Breast epithelium (tissue), 4 donors: ENCODE data around the gene FLACC1. TPM values are rescaled to one million over a fixed set of nuclear protein-coding genes. Genes with fewer than 3 reads are reported as not detected.

Experiments used
- DNase-seq, 2 donors: peaks; one replicate each; pipeline ENCODE4 v3.0.0-alpha.2; 2019; ENCODE audit warnings: low spot score in 2 of 2
- H3K27ac ChIP-seq, 2 donors: fragments of 200-600 bp; sonication (generic) in 1 of 2; one replicate each; pipeline ENCODE4 v1.5.1; 2016 to 2019; ENCODE audit warnings: mild to moderate bottlenecking in 1 of 2
- H3K27me3 ChIP-seq, 2 donors: fragments of 200-600 bp; sonication (generic) in 1 of 2; one replicate each; pipeline versions ENCODE4 v1.5.1 to v1.6.0; 2017 to 2019; ENCODE audit warnings: control low read depth in 1 of 2, mild to moderate bottlenecking in 1 of 2
- H3K36me3 ChIP-seq: fragments of 200-600 bp; one replicate; pipeline ENCODE4 v1.5.1; 2019
- H3K4me1 ChIP-seq, 2 donors: fragments of 200-600 bp; sonication (generic); one replicate each; pipeline ENCODE4 v1.5.1; 2016 to 2019; ENCODE audit warnings: control low read depth in 1 of 2
- H3K4me3 ChIP-seq, 3 donors: fragments of 200-600 bp; sonication (generic); 1 replicate in 2 of 3; 2 replicates in 1 of 3; pipeline ENCODE4 v1.5.1; 2016 to 2019; ENCODE audit warnings: mild to moderate bottlenecking in 3 of 3, moderate library complexity in 2 of 3
- H3K9me3 ChIP-seq, 2 donors: fragments of 200-600 bp; sonication (generic) in 1 of 2; one replicate each; pipeline ENCODE4 v1.5.1; 2016 to 2019; ENCODE audit warnings: control low read depth in 1 of 2
- POLR2A ChIP-seq: fragments of 450-650 bp; IDR thresholded peaks from one replicate; pipeline ENCODE4 v1.6.1; 2016; ENCODE audit warnings: antibody characterized with exemption, mild to moderate bottlenecking, moderate library complexity
- POLR2AphosphoS5 ChIP-seq, 3 donors: sonication (generic); formaldehyde crosslinking; IDR thresholded peaks; one replicate each; pipeline ENCODE4 v1.6.1; 2017; ENCODE audit warnings: antibody characterized with exemption in 3 of 3
- intact Hi-C: fragments of 100-400 bp; cut with DNase I; formaldehyde crosslinking; loops from one replicate; pipeline ENCODE4 v1.15.1; 2023; ENCODE audit warnings: low total_unique reads
- total RNA-seq, 3 donors: library from RNA; depleted of rRNA; stranded (reverse); fragments of >200 nt; gene quantifications; one replicate each; pipeline ENCODE4 v1.1.0, GENCODE V29; 2016
- TF ChIP-seq, protein P1 (sequence below), 3 donors: fragments of 450-650 bp; IDR thresholded peaks; one replicate each; pipeline ENCODE4 v1.5.1; 2016 to 2017; ENCODE audit warnings: antibody characterized with exemption in 3 of 3, mild to moderate bottlenecking in 3 of 3, moderate library complexity in 3 of 3

Gene FLACC1
- total RNA-seq, 3 donors from 2014 or later, result 1.2 to 2.9 (median 1.6) TPM

- TF ChIP-seq, protein P1, sequence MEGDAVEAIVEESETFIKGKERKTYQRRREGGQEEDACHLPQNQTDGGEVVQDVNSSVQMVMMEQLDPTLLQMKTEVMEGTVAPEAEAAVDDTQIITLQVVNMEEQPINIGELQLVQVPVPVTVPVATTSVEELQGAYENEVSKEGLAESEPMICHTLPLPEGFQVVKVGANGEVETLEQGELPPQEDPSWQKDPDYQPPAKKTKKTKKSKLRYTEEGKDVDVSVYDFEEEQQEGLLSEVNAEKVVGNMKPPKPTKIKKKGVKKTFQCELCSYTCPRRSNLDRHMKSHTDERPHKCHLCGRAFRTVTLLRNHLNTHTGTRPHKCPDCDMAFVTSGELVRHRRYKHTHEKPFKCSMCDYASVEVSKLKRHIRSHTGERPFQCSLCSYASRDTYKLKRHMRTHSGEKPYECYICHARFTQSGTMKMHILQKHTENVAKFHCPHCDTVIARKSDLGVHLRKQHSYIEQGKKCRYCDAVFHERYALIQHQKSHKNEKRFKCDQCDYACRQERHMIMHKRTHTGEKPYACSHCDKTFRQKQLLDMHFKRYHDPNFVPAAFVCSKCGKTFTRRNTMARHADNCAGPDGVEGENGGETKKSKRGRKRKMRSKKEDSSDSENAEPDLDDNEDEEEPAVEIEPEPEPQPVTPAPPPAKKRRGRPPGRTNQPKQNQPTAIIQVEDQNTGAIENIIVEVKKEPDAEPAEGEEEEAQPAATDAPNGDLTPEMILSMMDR (IDR thresholded peaks at IDR 0.05), result no peak
- intact Hi-C loops, result no loop called here
- Histone ChIP-seq H3K9me3 (peaks cover 17 to 41% of the 10 kb centered on the region in 2 donors), H3K36me3 (no peaks in the 10 kb centered on the region), H3K27ac (no peak overlapping the region), H3K27me3 (no peaks in the 10 kb centered on the region), H3K4me3 (no peak overlapping the region), H3K4me1 (no peaks in the 10 kb centered on the region)
- no peak for DNase-seq
Observed at GRCh38 chr2:201327678-201328077, 29.5 kb downstream of the FLACC1 start.

- DNase-seq, result no peak
- Histone ChIP-seq H3K27ac (no peak overlapping the region), H3K4me1 (no peaks in the 10 kb centered on the region), H3K4me3 (no peak overlapping the region), H3K36me3 (no peaks in the 10 kb centered on the region), H3K9me3 (peaks cover 27 to 47% of the 10 kb centered on the region in 2 donors), H3K27me3 (no peaks in the 10 kb centered on the region)
- TF ChIP-seq POLR2AphosphoS5 (IDR thresholded peaks at IDR 0.05) (no peak), POLR2A (no peak)
- TF ChIP-seq, protein P1 (IDR thresholded peaks at IDR 0.05), result no peak
- intact Hi-C loops, result no loop called here
Observed at GRCh38 chr2:201322772-201323171, 34.4 kb downstream of the FLACC1 start.

- no peak overlapping the region for H3K27ac ChIP-seq
- no peaks in the 10 kb centered on the region for H3K27me3 ChIP-seq
- no peaks in the 10 kb centered on the region for H3K36me3 ChIP-seq
- H3K4me3 ChIP-seq, result no peak overlapping the region
- no peaks in the 10 kb centered on the region for H3K4me1 ChIP-seq
- H3K9me3 ChIP-seq, result peaks cover 20 to 33% of the 10 kb centered on the region in 2 donors
- intact Hi-C loops, result no loop called here
- DNase-seq, result no peak
- TF ChIP-seq, protein P1 (IDR thresholded peaks at IDR 0.05), result no peak
- TF ChIP-seq POLR2A (no peak), POLR2AphosphoS5 (IDR thresholded peaks at IDR 0.05) (no peak)
Observed at GRCh38 chr2:201320701-201321100, 36.4 kb downstream of the FLACC1 start.

- no peaks in the 10 kb centered on the region for H3K36me3 ChIP-seq
- H3K9me3 ChIP-seq, result peaks cover 17 to 29% of the 10 kb centered on the region in 2 donors
- intact Hi-C loops, result no loop called here
- H3K4me1 ChIP-seq, result no peaks in the 10 kb centered on the region
- no peak for TF ChIP-seq POLR2A
- TF ChIP-seq POLR2AphosphoS5 (IDR thresholded peaks at IDR 0.05), result no peak
- TF ChIP-seq, protein P1 (IDR thresholded peaks at IDR 0.05), result no peak
- no peaks in the 10 kb centered on the region for H3K27me3 ChIP-seq
- H3K27ac ChIP-seq, result no peak overlapping the region
- no peak overlapping the region for H3K4me3 ChIP-seq
- DNase-seq, result no peak
Observed at GRCh38 chr2:201320257-201320656, 36.9 kb downstream of the FLACC1 start.

- TF ChIP-seq, protein P1 (IDR thresholded peaks at IDR 0.05), result no peak
- TF ChIP-seq POLR2A, result no peak
- no peak for TF ChIP-seq POLR2AphosphoS5 (IDR thresholded peaks at IDR 0.05)
- DNase-seq, result no peak
- H3K36me3 ChIP-seq, result no peaks in the 10 kb centered on the region
- H3K27ac ChIP-seq, result no peak overlapping the region
- H3K4me3 ChIP-seq, result no peak overlapping the region
- no peaks in the 10 kb centered on the region for H3K4me1 ChIP-seq
- intact Hi-C loops, result no loop called here
- H3K27me3 ChIP-seq, result no peaks in the 10 kb centered on the region
- H3K9me3 ChIP-seq, result peaks cover 17 to 24% of the 10 kb centered on the region in 2 donors
Observed at GRCh38 chr2:201319511-201319910, 37.6 kb downstream of the FLACC1 start.
